Right ventricle myocardium superior (tissue), 1 donor: ENCODE data around the gene KLC1. TPM values are rescaled to one million over a fixed set of nuclear protein-coding genes. Genes with fewer than 3 reads are reported as not detected.
A peak's percentile ranks its signal among the peaks of the same experiment; 100 is the strongest.

Experiments used
- ATAC-seq: fragments of 200-7000 bp; cut with Tn5 transposase; one replicate; pipeline ENCODE4 v1.9.1; 2020; ENCODE audit warnings: mild to moderate bottlenecking; ENCODE audit not compliant: poor library complexity
- DNase-seq: peaks from one replicate; pipeline ENCODE4 v3.0.0-alpha.2; 2020
- intact Hi-C: fragments of 100-400 bp; cut with DNase I; formaldehyde crosslinking; loops from one replicate; pipeline ENCODE4 v1.11.2; 2022
- total RNA-seq: library from RNA; stranded (reverse); fragmentation: NEBNext Ultra II Directional; extraction: Animal tissue kit (Norgen Biotek cat#: 25700); gene quantifications from one replicate; pipeline ENCODE4 v1.2.1, GENCODE V29; 2021
- donor health status: DM: no; HTN: yes; CAD: no; lungs with severe emphysema.

Gene KLC1
- total RNA-seq, 1 donor from 2014 or later = 152 TPM

DNA sequence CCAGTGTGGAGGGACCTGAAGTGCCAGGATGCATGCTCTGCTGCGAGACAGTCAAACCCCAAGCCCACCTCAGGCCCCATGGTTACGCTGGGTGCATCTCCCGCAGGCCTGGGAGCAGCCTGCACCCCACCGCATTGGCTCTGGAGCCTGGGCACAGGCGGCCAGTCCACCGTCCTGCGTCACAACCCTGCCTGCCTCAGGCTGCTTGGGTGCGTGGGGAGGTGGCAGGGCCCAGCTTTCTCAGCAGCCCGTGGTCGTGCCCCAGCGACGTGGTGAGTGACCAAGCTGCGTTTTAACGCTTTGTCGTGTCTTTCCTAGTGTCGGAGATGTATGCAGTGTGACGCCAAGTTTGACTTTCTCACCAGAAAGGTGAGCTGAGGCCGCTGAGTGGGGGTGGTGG, 97.5 kb downstream of the KLC1 start:
- intact Hi-C loops = no loop called here
- no peak for DNase-seq

DNA sequence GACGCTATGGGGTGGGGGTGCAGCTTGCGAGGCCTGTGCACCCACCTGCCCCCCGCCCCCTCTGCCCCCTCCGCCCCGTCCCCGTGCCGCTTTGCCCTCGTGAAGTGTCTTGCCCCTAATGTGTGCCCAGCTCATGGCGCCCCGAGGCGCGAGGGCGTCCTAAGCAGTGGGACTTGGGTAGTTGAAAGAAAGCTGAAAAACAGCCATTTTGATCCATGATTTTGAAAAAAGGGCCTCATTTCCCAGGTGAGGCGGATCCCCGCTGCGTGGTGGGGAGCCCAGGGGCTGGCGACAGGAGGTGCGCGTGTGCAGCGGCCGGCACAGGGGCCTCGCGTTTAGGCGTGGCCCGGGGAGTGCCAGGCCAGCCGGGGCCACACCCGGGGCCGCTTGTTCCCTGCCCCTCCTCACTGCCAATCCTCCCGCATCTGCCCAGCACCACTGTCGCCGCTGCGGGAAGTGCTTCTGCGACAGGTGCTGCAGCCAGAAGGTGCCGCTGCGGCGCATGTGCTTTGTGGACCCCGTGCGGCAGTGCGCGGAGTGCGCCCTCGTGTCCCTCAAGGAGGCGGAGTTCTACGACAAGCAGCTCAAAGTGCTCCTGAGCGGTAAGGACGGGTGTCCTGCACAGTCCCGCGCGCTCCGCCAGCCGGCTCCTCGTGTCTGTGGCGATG, 98.4 kb downstream of the KLC1 start:
- intact Hi-C loops = no loop called here
- no peak for ATAC-seq
- peak; percentile 44 for DNase-seq

More for the DNA sequence above, 97.5 kb downstream of the KLC1 start:
- no peak for ATAC-seq

DNA sequence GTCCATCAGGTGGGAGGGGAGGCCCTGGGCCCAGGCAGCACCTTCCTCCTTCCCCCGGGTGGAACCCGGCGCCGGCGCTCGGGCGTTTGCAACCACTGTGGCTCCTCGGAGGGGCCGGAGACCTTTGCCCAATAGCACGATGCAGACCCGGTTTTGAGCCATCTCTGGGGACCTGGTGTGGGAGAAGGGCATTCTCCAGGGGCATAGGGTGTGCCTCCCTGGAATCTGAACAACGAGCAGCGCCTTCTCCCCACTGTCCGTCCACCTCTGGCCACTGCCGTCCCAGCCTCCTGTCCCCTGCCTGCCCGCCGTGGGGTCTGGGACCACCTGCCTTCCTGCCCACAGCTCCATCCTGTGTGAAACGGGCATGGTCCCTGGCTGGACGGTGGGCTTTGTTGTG, 99.1 kb downstream of the KLC1 start:
- ATAC-seq (no peak), DNase-seq (no peak)
- intact Hi-C loops = no loop called here

DNA sequence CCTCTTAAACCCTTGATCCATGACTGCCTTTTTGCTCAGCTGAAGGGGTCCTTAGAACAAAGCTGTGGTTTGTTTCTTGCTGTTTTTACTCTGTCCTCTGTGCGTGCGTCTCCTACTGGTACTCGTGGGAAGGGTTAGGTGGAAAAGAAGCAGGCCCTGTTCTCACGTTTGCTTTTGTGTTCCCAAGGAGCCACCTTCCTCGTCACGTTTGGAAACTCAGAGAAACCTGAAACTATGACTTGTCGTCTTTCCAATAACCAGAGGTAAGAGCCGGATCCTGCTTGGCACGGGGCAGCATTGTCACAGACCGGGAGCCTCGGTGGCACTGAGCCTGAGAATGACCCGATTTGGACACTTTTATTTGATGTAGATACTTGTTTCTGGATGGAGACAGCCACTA, 99.7 kb downstream of the KLC1 start:
- intact Hi-C loops = no loop called here
- DNase-seq (peak; percentile 26), ATAC-seq (no peak)

DNA sequence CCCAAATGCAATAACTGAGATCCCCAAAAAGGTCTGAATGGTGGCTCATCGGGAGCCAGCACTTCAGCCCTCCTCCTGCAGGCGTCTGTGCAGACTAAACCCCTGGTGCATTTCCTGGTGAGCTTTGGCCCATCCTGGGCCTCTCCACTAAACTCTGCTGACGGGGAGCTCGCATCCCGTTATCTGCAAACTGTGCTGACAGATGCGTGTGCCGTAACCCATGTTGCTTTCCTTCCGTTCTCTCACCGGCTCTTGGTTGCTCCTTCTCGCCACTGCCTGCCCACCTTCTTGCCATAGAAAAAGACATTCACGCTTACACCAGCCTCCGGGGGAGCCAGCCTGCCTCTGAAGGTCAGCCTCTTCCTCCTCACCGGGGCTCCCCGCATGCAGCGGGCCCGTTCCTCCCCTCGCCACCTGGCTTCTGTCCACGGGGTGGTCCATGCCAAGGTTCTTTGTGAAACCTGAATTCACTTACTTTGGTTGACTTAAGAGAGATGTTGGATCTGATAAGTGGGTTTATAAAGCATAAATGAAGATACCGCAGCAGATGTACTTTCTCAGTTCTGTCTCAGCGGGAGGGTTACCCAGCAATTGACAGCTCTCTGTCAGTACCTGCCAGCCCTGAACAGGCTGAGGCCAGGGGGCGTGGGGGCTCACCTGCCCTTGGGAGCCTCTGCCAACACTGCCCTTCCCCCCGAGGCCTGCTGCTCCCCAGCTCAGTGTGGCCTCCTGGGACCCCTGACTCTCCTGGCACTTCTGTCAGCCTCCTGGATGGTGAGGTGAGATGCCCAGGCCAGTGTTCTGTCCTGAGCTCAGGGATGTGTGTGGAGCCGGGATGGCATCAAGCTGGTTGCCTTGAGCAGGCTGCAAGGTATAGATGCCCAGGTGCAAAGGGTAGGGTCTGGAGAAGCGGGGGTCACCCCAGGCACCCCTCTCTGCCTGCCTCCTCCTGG, 100.8 kb downstream of the KLC1 start:
- DNase-seq (peak; percentile 33), ATAC-seq (no peak)
- intact Hi-C loops = no loop called here

DNA sequence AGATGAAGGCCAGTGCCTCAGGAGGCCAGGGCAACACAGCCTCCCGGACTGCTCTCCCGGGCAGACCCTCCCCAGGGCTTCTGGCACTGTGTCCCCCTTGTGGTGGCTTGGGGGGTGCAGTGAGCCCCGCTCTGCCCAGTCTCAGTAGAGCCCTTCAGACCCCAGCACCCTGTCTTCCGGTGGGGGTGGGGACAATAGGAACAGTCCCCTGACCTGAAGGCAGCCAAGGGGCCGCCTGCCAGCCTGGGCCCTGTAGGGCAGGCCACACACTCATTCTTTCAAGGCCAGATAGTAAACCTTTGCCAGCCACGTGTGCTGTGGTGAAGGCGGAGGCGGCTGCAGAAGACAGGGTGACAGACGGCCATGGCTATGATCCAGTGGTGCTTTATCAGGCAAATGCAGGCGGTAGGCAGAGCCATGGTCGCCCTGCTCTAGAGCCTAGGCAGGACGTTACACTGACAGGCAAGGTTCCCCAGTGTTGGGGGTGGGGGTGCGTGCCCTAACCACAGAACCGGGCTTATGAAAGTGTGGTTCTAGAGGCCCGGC, 101.6 kb downstream of the KLC1 start:
- DNase-seq (peak; percentile 80), ATAC-seq (peak; percentile 83)
- intact Hi-C loops = no loop called here

DNA sequence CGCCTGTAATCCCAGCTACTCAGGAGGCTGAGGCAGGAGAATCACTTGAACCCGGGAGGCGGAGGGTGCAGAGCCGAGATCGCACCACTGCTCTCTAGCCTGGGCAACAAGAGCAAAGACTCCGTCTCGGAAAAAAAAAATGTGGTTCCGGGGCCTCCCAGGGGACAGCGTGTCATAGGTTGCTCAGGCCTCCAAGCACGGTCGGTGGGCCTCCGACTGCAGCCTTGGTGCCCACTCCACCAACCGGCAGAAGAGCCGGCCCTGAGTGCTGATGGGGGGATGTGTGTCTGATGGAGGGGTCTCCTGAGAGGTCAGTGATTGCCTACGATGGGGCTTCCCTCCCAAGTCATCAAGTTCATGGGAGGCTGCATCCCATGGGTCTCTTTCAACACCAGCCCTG, 102.5 kb downstream of the KLC1 start:
- no peak for DNase-seq

DNA sequence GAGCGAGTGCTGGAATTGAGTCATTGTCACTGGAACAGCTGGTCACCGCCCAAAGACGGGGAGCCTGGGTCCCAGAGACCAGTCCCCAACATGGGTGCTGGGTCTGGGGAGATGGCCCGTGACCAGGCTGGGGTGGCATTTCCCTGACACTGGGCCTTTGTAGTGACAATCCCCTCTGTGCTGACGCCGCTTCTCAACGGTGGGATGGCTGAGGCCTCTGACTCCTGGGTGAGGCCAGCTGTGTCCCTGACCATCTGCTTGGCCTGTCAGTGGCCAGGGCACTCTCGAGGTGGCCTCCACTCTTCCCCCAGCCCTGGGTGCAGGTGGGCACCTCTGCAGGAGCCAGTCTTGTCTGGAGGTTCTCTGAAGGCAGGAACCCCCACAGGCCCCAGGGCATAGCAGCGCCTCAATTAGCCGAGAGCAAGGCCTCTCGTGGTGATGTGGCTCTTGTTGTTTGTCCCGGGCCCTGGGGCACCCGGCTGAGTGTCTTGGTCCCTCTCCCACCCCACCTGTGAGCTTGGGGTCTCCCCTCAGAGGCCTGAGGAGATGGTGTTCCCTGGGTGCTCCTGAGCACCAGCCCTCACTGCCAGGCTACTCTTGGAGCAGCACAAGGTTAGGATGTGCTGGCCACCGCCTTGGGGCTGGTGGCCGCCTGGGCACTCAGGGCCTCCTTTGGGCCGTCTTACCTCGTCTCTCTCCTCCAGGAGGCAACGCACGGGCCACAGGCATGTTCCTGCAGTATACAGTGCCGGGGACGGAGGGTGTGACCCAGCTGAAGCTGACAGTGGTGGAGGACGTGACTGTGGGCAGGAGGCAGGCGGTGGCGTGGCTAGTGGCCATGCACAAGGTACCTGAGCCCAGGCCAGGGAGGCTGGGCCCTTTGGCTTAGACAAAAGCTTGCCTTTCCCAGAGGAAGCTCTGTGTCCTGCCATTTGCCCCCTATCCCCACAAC, 103.2 kb downstream of the KLC1 start:
- peak; percentile 4 for ATAC-seq
- intact Hi-C loops = no loop called here
- no peak for DNase-seq

More for the DNA sequence above, 102.5 kb downstream of the KLC1 start:
- intact Hi-C loops = no loop called here
- no peak for ATAC-seq

DNA sequence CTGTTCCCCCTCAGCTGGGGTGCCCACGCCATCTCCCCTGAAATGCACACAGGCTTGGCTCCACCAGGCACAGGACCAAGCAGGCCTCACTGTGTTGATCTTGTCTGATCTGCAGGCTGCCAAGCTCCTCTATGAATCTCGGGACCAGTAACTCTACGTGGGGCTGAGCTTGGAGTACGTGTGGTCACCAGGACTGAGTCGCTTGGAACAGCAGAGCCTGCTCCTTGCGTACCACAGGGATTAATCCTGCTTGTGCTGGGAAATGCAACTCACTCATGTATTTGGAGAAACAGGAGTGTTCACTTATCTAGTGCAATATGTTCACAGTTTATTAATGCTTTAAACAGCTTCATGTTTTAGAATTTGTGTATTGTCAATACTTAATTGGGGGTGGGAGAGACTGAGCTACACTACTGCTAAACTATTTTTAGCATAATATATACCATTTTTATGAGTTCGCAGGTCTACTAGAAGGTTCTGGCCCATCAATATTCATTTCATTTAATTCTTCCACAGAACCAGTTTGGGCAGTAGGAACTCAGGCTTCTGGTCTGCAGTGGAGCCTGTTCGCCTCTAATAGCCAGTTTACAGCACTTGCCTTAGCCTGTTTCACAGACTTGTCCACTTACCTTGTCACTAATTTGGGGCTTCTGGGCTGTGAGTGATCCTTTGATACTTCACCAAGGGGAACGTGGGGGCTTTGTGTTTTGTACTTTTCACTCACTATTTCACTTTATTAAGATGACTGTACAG, 104.0 kb downstream of the KLC1 start:
- ATAC-seq (no peak), DNase-seq (no peak)
- intact Hi-C loops = no loop called here

DNA sequence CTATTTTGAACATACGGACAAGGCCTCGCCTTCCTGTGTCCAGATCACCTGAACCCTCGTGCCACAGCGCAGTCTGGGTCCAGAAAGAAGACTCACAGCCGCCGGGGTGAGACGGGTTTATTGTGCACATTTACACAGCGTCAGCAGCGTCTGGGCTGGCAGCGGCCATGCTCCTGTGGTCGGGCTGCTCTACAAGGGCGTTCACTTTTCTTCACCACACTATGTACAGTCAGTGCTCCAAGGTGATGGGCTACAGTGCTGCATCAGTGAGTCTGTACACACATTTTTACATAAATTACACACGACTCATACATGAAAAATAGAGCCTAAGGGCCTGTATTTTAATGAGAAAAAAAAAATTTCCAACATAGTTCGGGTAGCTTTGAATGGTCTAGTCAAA, 104.6 kb downstream of the KLC1 start:
- DNase-seq (no peak), ATAC-seq (no peak)
- intact Hi-C loops = no loop called here

DNA sequence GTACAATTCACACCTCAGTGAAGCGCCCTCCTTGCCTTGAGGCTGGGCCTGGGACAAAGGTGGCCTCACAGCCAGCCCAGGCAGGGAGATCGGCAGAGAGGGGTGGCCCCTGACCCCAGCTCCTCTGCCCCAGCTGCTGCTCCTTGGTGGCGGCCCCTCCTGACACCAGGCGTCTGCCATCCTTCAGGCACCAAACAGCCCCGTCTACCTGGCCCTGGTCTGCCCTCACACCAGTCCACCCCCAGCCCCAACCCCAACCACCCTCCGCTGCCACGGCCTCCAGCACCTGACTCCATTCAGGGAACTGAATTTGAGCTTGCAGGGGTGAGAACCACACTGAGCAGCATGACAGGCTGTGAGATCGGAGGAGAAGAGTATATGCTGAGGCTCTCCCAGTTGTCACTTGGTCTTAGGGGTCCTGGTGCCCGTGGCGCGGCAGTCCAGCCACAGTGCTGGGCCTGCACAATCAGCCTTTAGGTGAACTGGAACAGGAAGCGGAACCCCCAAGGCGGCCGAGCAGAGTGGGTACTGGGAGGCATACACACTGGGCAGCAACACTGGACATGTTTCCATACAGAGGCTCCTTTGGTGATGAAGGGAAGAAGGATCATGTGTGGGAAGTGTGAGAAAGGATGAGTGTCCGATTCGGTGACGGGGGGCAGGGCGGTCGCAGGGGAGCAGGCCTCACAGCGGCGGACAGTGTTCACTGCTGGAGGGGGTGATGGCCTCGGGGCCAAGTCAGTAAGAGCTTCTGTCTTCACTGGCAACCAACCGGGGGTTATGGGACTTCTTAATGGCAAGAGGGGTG, 105.3 kb downstream of the KLC1 start:
- intact Hi-C loops = no loop called here
- no peak for DNase-seq

DNA sequence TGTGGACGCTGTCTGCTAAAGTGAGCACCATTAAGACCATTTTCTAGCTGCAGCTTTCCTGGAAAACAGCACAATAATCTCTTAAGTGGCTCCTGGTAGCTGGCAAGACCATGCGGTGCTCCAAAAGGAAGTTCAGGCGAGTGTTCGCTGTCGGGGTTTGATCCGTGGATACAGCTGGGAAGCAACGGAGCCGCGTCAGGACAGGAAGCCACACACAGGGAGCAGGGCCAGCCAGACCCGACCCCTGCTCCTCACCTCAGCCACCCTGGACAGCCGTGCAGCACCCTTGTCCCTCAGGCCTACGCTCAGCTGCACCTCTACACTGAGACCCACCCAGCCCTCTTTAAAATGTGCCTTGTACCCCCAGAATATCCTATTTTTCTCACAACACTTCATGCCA, 106.0 kb downstream of the KLC1 start:
- ATAC-seq = no peak
- intact Hi-C loops = no loop called here
- no peak for DNase-seq

More for the DNA sequence above, 105.3 kb downstream of the KLC1 start:
- ATAC-seq = no peak

DNA sequence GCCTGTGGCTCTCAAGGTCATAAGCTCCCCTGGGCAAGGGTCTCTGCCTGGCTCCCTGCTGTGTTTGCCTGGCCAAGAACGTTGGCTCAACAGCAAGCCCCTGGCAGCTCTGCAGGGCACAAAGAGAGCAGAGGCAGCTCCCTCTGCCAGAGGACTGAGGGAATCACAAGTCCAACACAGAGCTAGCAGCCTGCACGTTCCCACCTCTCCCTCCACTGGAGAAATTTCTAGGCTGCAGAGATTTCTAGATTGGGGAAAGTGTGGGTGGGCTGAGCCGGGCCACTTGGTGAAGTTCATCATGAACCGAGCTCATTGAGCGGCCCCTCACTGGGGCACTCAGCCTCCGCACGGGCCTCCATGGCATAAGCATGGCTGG, 106.4 kb downstream of the KLC1 start:
- ATAC-seq (peak; percentile 11), DNase-seq (no peak)
- intact Hi-C loops = no loop called here

DNA sequence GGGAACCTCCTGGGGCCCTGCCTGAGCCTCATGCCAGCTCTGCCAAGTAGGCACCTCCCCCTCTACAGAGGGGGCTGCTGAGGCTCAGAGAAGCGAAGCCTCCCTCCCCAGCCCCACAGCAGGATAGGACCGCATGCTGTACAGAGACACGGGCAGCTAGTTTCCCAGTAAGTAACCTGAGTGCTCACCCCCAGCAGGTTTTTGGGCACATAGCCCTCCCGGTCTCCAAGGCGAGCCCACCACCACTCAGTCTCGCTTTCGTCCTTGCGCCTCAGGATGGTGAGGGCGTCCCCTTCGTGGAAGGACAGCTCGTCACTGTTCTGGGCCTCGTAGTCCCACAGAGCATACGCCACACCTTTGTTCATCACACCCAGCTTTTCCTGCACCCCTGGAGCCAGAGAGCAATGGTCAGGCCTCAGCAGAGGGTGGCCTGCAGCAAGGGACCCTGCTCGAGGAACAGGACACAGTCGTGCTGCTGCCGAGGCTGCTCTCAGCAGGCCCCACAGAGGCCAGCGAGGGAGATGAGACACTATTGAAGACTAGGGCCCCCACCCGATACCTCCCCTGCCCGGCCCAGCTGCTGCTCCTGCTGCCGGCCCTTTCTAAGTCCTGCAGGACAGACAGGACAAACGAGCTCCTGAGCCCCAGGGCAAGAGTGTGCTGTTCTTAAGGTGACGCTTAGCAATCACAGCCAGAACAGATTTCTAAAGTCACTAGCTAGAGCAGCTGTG, 107.0 kb downstream of the KLC1 start:
- intact Hi-C loops = no loop called here
- DNase-seq = no peak
- no peak for ATAC-seq

DNA sequence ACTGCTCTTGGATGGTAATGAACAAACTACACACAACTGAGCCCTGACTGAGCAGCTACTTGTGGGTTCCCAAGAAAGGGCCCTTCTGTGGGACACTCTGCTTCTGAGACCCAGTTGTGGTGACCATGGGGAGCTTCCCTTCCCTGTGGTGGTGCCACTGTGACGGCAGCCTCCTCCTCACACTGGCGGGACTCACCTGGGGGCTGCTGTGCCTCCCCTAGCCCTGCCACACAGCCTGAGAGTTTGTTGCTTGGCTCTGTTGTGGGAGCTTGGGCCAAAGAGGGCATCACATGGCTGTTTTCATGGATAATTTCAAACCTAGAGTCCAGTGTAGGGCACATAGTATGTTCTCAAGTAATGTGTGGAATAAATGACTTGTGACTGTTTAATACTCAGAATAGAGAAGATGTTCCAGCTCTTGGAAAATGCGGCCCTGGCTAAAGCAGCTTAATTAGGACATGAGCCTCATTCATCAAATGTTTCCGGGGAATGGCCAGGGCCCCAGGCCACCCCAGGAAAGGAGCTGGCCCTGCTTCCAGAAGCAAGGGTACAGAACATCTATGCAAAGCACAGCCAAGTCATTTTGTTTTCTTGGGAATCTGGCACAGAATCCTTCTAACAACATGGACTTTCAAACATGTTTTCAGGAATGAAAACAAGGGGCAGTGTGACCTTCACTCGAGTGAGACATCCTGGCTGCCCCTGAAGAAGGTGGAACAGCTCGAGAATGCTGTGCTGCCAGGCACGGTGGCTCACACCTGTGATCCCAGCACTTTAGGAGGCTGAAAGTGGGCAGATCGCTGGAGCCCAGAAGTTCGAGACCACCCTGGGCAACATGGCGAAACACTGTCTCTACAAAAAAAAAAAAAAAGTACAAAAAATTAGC, 107.8 kb downstream of the KLC1 start:
- no peak for DNase-seq
- no peak for ATAC-seq
- intact Hi-C loops = no loop called here
